Germinal center (tissue), 1 donor: ENCODE measurements around the gene UBR4.

Experiments
- DNase-seq: peaks from one replicate; pipeline ENCODE4 v3.0.0; 2012; ENCODE audit warnings: mixed read lengths, low spot score

Gene UBR4

GRCh38 chr1:19138958-19139581 is 71.0 kb downstream of the UBR4 start:
- DNase-seq = no peak

- DNase-seq = no peak
Observed at GRCh38 chr1:19138331-19138730, 71.7 kb downstream of the UBR4 start.

- DNase-seq = no peak
Observed at GRCh38 chr1:19137158-19137557, 72.9 kb downstream of the UBR4 start.

GRCh38 chr1:19133360-19133759 is 76.7 kb downstream of the UBR4 start:
- no peak for DNase-seq

GRCh38 chr1:19130468-19130867 is 79.6 kb downstream of the UBR4 start:
- no peak for DNase-seq

- DNase-seq = no peak
Observed at GRCh38 chr1:19128968-19129514, 81.0 kb downstream of the UBR4 start.

- no peak for DNase-seq
Observed at GRCh38 chr1:19124273-19124672, 85.8 kb downstream of the UBR4 start.

GRCh38 chr1:19123837-19124236 is 86.2 kb downstream of the UBR4 start:
- DNase-seq = no peak

GRCh38 chr1:19122668-19123067 is 87.4 kb downstream of the UBR4 start:
- DNase-seq = no peak

GRCh38 chr1:19121192-19121591 is 88.9 kb downstream of the UBR4 start:
- DNase-seq = no peak

GRCh38 chr1:19120070-19120469 is 90.0 kb downstream of the UBR4 start:
- no peak for DNase-seq

- no peak for DNase-seq
Observed at GRCh38 chr1:19115082-19115808, 94.8 kb downstream of the UBR4 start.

GRCh38 chr1:19113697-19114092 is 96.4 kb downstream of the UBR4 start:
- peak; percentile 61 for DNase-seq

GRCh38 chr1:19112891-19113696 is 97.0 kb downstream of the UBR4 start:
- DNase-seq = no peak

- DNase-seq = no peak
Observed at GRCh38 chr1:19110257-19110927, 99.7 kb downstream of the UBR4 start.

GRCh38 chr1:19109545-19109944 is 100.5 kb downstream of the UBR4 start:
- DNase-seq = no peak

GRCh38 chr1:19101244-19101643 is 108.8 kb downstream of the UBR4 start:
- DNase-seq = no peak

- DNase-seq = no peak
Observed at GRCh38 chr1:19100028-19100427, 110.0 kb downstream of the UBR4 start.

- no peak for DNase-seq
Observed at GRCh38 chr1:19096990-19097389, 113.1 kb downstream of the UBR4 start.

GRCh38 chr1:19096036-19096833 is 113.8 kb downstream of the UBR4 start:
- no peak for DNase-seq

- no peak for DNase-seq
Observed at GRCh38 chr1:19091196-19091953, 118.7 kb downstream of the UBR4 start.
